ENCODE data around the gene CASP8. TPM values are rescaled to one million over a fixed set of nuclear protein-coding genes. Genes with fewer than 3 reads are reported as not detected.

Gene CASP8
- total and polyA plus RNA-seq, 2 donors (not counting 3 experiments of a cell fraction or from before 2014, with no cell fraction given), result 5.3 to 5.8 TPM

- intact Hi-C loops (cut with micrococcal nuclease), result no loop called here
- DNase-seq (ENCODE audit: low read depth, low spot score), result peak; percentile 61
- BruUV-seq (replicated peaks), result no TSS peak
- dilution Hi-C loops (cut with MboI; ENCODE audit: extremely low pct_ligation_motif_present, low sequenced_read_pairs), result no loop called here
- ChIA-PET POLR2A (no interaction called here), CTCF (interaction anchor here (2.3 to 4.3 kb wide), 2 partner anchors 8 to 45 kb away, joined by 6 to 35 read pairs; partner anchors contain the start of gene CASP10)
- Histone ChIP-seq H3K27ac (ENCODE audit: insufficient read depth, low read depth, low read length) (no peak overlapping the region), H3K9ac (replicated peaks; ENCODE audit: extremely low read depth, insufficient read depth, low read length) (no peak overlapping the region), H3K36me3 (ENCODE audit: control insufficient read depth in 2 of 2, extremely low read depth in 1 of 2, insufficient read depth in 2 of 2, low read length in 2 of 2) (no peaks in the 10 kb centered on the region), H3K4me2 (ENCODE audit: insufficient read depth, low read length) (no peak overlapping the region), H2AFZ (ENCODE audit: low read depth, low read length) (peak overlapping the region; percentile 36), H3K9me3 (replicated peaks; ENCODE audit: control insufficient read depth, insufficient read depth, low read length) (no peaks in the 10 kb centered on the region), H3K4me1 (ENCODE audit: control insufficient read depth, extremely low read depth, insufficient read depth, low read length) (peaks cover 7% of the 10 kb centered on the region), H4K20me1 (replicated peaks; ENCODE audit: control insufficient read depth, extremely low read depth, insufficient read depth, low read length) (no peaks in the 10 kb centered on the region), H3K9me1 (replicated peaks; ENCODE audit: control insufficient read depth, extremely low read depth, insufficient read depth, low read length) (no peaks in the 10 kb centered on the region), H3K79me2 (ENCODE audit: control insufficient read depth, insufficient read depth, low read length) (no peaks in the 10 kb centered on the region), H3K4me3 (replicated peaks in 1 of 3; ENCODE audit: insufficient read depth in 1 of 3, low read depth in 1 of 3, low read length in 3 of 3) (no peak overlapping the region), H3K27me3 (ENCODE audit: control insufficient read depth in 2 of 2, insufficient read depth in 2 of 2, low read length in 2 of 2) (no peaks in the 10 kb centered on the region)
- peak; percentile 12 for FAIRE-seq
- peak; percentile 26 for TF ChIP-seq FOS (IDR thresholded peaks at IDR 0.05; ENCODE audit: borderline replicate concordance, insufficient read depth, low read length)
- no peak for TF ChIP-seq GATA2 (IDR thresholded peaks at IDR 0.05; ENCODE audit: insufficient read depth, insufficient read length, low read depth, low read length)
- peak; percentile 40 for TF ChIP-seq JUN (IDR thresholded peaks at IDR 0.05; ENCODE audit: borderline replicate concordance, insufficient read depth, insufficient read length, low read depth)
- no peak for TF ChIP-seq CTCF (IDR thresholded peaks at IDR 0.05; ENCODE audit: extremely low read depth in 1 of 2, insufficient read depth in 1 of 2, low read depth in 1 of 2, low read length in 2 of 2)
These were observed 31.9 kb upstream of the CASP8 start for GRCh38 chr2:201228271-201228911.

GRCh38 chr2:201228912-201229290, 31.4 kb upstream of the CASP8 start:
- H2AFZ ChIP-seq (ENCODE audit: low read depth, low read length), result peak overlapping the region; percentile 36
- dilution Hi-C loops (cut with MboI; ENCODE audit: extremely low pct_ligation_motif_present, low sequenced_read_pairs), result no loop called here

More at GRCh38 chr2:201228912-201229290, 31.4 kb upstream of the CASP8 start:
- FAIRE-seq, result no peak
- no peak for TF ChIP-seq POLR2A (IDR thresholded peaks at IDR 0.05; ENCODE audit: low read depth, low read length)
- no peak for TF ChIP-seq FOS (IDR thresholded peaks at IDR 0.05; ENCODE audit: borderline replicate concordance, insufficient read depth, low read length)
- no peak for TF ChIP-seq EZH2 (IDR thresholded peaks at IDR 0.05; ENCODE audit: borderline replicate concordance, low read depth, low read length, severe bottlenecking)
- no peak for TF ChIP-seq CTCF (IDR thresholded peaks at IDR 0.05; ENCODE audit: extremely low read depth in 1 of 2, insufficient read depth in 1 of 2, low read depth in 1 of 2, low read length in 2 of 2)
- no peak for TF ChIP-seq GATA2 (IDR thresholded peaks at IDR 0.05; ENCODE audit: insufficient read depth, insufficient read length, low read depth, low read length)
- TF ChIP-seq POLR2AphosphoS5 (IDR thresholded peaks at IDR 0.05; ENCODE audit: insufficient read depth, low read depth, low read length), result no peak
- no peak for TF ChIP-seq MYC (IDR thresholded peaks at IDR 0.05; ENCODE audit: low read depth, low read length)
- TF ChIP-seq, protein P1, sequence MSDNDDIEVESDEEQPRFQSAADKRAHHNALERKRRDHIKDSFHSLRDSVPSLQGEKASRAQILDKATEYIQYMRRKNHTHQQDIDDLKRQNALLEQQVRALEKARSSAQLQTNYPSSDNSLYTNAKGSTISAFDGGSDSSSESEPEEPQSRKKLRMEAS (IDR thresholded peaks at IDR 0.05; ENCODE audit: insufficient read depth, insufficient read length), result no peak
- TF ChIP-seq JUN (IDR thresholded peaks at IDR 0.05; ENCODE audit: borderline replicate concordance, insufficient read depth, insufficient read length, low read depth), result no peak
- ChIA-PET POLR2A (no interaction called here), CTCF (interaction anchor here (2.3 to 4.3 kb wide), 2 partner anchors 9 to 46 kb away, joined by 6 to 35 read pairs; partner anchors contain the start of gene CASP10)
- Histone ChIP-seq H3K4me1 (ENCODE audit: control insufficient read depth, extremely low read depth, insufficient read depth, low read length) (peaks cover 7% of the 10 kb centered on the region), H3K4me3 (replicated peaks in 1 of 3; ENCODE audit: insufficient read depth in 1 of 3, low read depth in 1 of 3, low read length in 3 of 3) (no peak overlapping the region), H3K36me3 (ENCODE audit: control insufficient read depth in 2 of 2, extremely low read depth in 1 of 2, insufficient read depth in 2 of 2, low read length in 2 of 2) (no peaks in the 10 kb centered on the region), H3K27me3 (ENCODE audit: control insufficient read depth in 2 of 2, insufficient read depth in 2 of 2, low read length in 2 of 2) (no peaks in the 10 kb centered on the region), H3K27ac (ENCODE audit: insufficient read depth, low read depth, low read length) (no peak overlapping the region), H4K20me1 (replicated peaks; ENCODE audit: control insufficient read depth, extremely low read depth, insufficient read depth, low read length) (no peaks in the 10 kb centered on the region), H3K9me1 (replicated peaks; ENCODE audit: control insufficient read depth, extremely low read depth, insufficient read depth, low read length) (no peaks in the 10 kb centered on the region), H3K9me3 (replicated peaks; ENCODE audit: control insufficient read depth, insufficient read depth, low read length) (no peaks in the 10 kb centered on the region), H3K9ac (replicated peaks; ENCODE audit: extremely low read depth, insufficient read depth, low read length) (no peak overlapping the region), H3K79me2 (ENCODE audit: control insufficient read depth, insufficient read depth, low read length) (no peaks in the 10 kb centered on the region), H3K4me2 (ENCODE audit: insufficient read depth, low read length) (no peak overlapping the region)
- BruUV-seq (replicated peaks), result no TSS peak
- DNase-seq (ENCODE audit: low read depth, low spot score), result no peak
- intact Hi-C loops (cut with micrococcal nuclease), result no loop called here
